ENCODE data around the gene KDM1B. TPM values are rescaled to one million over a fixed set of nuclear protein-coding genes. Genes with fewer than 3 reads are reported as not detected.

KDM1B gene
- 5.6 and 19.7 TPM in 2 replicates for total RNA-seq

GRCh38 chr6:18155150-18155863 lies at the start of gene KDM1B:
Gene KDM1B (plus strand): TSS chr6:18155422. CDS start chr6:18159896, 4,474 bp downstream.

DNA sequence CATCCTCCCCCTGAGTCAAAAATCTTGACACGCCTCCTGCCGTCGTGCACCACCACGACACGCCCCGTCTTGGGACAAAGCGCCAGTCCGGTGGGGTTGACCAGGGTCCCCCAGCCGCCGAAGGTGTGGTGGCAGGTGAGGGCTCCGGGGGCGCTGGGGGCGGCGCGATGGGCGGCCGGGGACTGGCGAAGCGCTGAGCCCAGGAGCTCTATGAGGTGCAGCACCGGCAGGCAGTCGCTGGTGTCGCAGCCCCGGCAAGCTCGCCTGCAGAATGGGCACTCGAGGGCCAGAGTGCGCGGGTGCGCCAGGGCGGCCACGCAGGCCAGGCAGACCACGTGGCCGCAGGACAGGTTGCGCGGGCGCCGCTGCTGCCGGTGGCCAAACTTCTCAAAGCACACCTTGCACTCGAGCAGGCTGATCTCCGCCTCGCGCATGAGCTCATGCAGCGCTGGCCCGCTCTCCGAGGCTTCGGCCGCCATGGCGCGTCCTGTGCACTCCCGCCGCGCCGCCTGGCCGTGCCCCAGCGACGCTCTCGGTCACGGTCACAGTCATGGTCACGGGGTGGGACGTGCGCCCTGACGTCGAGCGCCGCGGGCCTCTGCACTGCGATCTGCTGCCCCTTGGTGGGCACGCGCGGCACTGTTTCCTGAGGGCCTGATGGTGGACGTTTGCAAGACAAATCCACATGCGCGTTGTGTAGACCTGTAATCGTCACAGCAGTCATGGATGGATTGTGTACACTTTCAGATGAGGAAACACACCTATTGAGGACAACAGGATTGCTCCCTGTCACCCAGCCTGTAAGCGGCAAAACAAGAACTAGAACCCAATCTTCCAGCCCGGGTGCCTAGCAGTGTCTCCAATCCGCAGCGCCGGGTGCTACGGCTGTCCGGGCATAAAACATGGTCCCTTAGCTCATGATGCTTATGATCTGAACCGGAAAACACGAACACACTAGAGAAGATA lies 32.8 kb upstream of the KDM1B start, which contains the start of gene NHLRC1:
Gene NHLRC1 (minus strand): TSS at position 550 of the 966 bp plus-strand sequence. CDS start 71 bp downstream, at position 479.

GRCh38 chr6:18154507-18155149 lies 594 bp upstream of the KDM1B start, which contains the start of gene TPMT:
Gene TPMT (minus strand): TSS chr6:18155077. CDS start chr6:18149127, 5,950 bp downstream.

DNA sequence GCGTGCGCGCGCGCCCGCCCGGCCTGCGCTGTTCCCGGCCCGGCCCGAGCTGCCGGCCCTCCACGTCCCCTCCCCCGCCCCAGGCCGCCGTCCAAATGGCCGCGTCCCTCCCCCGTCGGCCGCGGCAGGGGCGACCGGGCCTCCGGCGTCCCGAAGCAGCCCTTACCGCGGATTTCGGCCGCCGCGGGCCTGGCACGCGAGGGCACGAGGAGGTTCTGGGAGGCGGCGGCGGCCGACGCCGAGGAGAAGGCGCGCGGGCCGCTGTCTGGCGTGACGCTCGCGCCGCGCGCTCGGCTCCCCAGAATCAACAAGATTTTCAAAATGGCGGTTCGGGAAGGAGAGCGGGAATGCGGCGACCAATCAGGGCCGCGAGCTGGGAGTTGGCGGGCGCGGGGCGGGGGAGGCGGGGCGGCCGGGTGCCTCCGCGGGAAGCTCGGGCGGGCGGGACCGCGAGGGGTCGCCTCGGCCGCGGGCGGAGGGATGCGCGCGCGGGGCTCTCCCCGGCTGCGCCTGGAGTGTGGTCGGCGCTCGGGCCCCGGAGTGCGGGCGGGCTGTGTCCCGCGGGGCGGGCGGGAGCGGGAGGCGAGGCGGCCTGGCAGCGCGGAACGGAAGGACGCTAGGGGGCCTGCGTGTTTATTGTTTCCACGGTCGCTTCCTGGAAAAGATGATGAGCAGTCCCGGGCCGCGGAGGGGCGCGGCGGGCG lies 109.1 kb downstream of the KDM1B start, which contains the start of gene DEK:
Gene DEK (minus strand): TSS at position 312 of the 704 bp plus-strand sequence. CDS start 543 bp downstream, outside the sequence.

Other genes with a start within 250 kb of the KDM1B start
- 14.3 and 15.1 TPM in 2 replicates for gene KIF13A, start 167.8 kb upstream of the KDM1B start, total RNA-seq
- 1.5 and 1.6 TPM in 2 replicates for gene NHLRC1, start 32.7 kb upstream of the KDM1B start, total RNA-seq
- gene TPMT, start 345 bp upstream of the KDM1B start, total RNA-seq: 4.9 and 6.8 TPM in 2 replicates
- 44.0 and 44.6 TPM in 2 replicates for gene DEK, start 109.1 kb downstream of the KDM1B start, total RNA-seq
- gene RNF144B, start 231.9 kb downstream of the KDM1B start, total RNA-seq: 0.12 and 0.68 TPM in 2 replicates

Data from pericardium fibroblast (primary cell).